Activated CD8-positive, alpha-beta memory T cell treated with anti-CD3 and anti-CD28 coated beads for 36 hours (primary cell): Measurements from ENCODE around the gene OMA1. TPM values are rescaled to one million over a fixed set of nuclear protein-coding genes. Genes with fewer than 3 reads are reported as not detected.
"Not testable (repeated sequence)": the region's sequence is repeated elsewhere in the genome, so short reads cannot be mapped to it uniquely, and the experiment has no call there.

Experiments used
- CTCF ChIA-PET: fragments of 350-600 bp; sonication (Branson Sonifier 250); formaldehyde crosslinking; loops from one replicate; lab custom pipeline; 2021; ENCODE audit warnings: antibody characterized with exemption; lab: Charles Lee
- POLR2A ChIA-PET: fragments of 350-600 bp; sonication (Branson Sonifier 250); formaldehyde crosslinking; loops from one replicate; lab custom pipeline; 2021; ENCODE audit warnings: antibody characterized with exemption; lab: Charles Lee
- total RNA-seq, 2 experiments: library from RNA; stranded (reverse); gene quantifications; one replicate each; pipeline ENCODE4 v1.2.3, GENCODE V29; 2021

OMA1 gene
- 10 to 100 TPM; 11.5 to 14.2 TPM for total RNA-seq

DNA sequence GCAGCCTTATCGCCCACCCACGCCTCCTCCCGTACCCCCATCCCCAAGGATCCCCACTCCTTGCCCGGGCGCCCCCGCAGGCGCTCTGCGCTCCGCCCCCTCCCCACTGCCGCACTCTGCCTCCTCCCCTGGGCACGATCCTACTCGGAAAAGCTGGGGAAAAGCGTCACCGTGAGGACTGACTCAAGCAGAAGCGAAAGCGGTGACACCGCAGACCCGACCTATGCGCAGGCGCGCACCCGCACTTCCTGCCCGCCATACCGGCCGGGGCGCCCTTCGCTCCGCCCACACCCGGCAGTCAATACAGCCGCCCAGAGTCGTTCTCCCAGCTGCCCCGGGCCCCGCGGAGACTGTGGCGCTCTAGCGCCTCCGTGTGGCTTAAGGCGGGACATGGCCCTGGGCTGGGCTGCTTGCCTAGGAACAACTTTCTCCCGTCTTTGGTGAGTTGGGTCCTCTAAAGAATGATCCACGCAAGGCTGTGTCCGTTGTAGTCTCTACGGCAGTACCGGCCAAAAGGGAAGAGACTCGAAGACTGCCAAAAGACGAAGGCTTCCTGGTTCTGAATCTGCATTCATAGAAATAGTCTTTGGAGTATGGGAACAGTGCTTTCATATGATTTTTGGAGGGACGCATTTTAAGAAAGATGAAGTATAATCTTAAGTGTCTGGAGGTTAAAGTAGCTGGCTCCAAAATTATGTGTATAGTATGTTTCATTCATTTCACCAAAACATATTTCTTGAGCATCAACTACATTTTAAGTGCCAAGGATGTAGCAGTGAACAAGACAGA, at the start of gene OMA1:
TSS of gene OMA1 (minus strand) at position 207 of the 789 bp plus-strand sequence. CDS start 7,432 bp downstream, outside the sequence.
- CTCF ChIA-PET: interaction anchor here (0.6 to 4.2 kb wide), 9 partner anchors 10 to 105 kb away, joined by 3 to 31 read pairs (median 4); no protein-coding TSS in a partner anchor
- POLR2A ChIA-PET: interaction anchor here (0.5 to 0.9 kb wide), 3 partner anchors 30 to 237 kb away, joined by 3 to 5 read pairs (median 4); partner anchors contain the start of gene JUN

- ChIA-PET POLR2A (no interaction called here), CTCF (no interaction called here)
These were observed 48.0 kb upstream of the OMA1 start for GRCh38 chr1:58594546-58594945.

- POLR2A ChIA-PET: no interaction called here
These were observed 46.1 kb upstream of the OMA1 start for GRCh38 chr1:58592522-58593134.

DNA sequence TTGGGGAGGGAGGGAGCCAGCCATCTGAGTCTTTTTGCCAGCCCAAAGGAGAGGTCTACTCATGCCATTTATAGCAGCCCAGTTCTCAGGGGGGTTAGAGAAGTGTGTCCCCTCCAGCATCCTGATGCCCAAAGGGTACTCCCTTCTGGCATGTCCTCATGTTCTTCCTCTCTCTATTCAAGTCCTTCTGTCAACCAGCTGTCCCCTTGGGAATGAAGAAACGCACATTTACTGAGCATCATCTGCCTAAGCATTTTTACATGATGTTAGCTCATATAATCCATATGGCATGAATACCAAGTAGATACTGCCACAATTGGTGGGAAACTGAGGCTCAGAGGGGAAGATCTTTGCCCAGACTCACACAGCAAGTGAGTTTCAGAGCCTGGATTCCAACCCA, 45.3 kb upstream of the OMA1 start:
- POLR2A ChIA-PET: no interaction called here
- CTCF ChIA-PET: no interaction called here

More at GRCh38 chr1:58592522-58593134, 46.1 kb upstream of the OMA1 start:
- CTCF ChIA-PET: no interaction called here

DNA sequence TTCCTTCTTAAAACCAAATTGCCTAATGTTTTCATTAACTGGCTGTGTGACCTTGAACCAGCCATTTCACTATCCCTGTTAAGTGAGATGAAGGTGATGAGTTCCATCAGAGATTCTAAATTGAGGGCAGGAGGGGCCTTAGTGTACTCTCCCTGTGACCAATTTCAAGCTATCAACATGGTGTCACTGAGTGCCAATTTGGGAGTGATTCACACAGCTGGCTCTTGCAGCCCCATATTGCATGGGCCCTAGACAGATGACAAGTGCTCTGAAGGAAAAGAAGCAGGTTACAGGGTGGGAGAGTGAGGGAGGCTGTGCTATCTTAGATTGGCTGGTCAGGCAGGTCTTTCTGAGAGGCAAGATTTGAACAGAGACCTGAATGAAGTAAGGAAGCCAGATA, 43.5 kb upstream of the OMA1 start:
- ChIA-PET CTCF (no interaction called here), POLR2A (no interaction called here)

GRCh38 chr1:58588396-58588795, 41.9 kb upstream of the OMA1 start:
- ChIA-PET POLR2A (no interaction called here), CTCF (no interaction called here)

GRCh38 chr1:58587667-58588066, 41.1 kb upstream of the OMA1 start:
- CTCF ChIA-PET: no interaction called here
- POLR2A ChIA-PET: no interaction called here

DNA sequence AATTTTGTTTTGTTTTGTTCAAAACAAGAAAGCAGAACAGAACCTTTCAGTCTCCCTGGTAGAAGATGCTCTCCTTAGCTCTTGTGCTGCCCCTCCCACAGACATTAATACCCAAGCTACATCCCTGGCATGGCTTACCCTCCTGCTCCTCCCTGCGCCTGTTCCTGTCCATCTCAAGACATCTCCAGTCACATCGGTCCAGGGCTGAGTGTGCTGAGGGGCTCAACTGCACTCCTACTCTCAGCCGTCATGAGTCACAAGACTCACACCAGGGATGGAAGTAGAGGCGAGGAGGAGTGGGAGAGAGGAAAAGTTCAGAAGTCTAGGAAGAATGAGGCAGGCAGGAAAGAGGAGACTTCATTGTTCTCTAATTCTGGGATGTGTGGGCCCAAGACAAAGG, 39.7 kb upstream of the OMA1 start:
- POLR2A ChIA-PET: no interaction called here

GRCh38 chr1:58585581-58586151, 39.1 kb upstream of the OMA1 start:
- POLR2A ChIA-PET: no interaction called here

More for the DNA sequence above, 39.7 kb upstream of the OMA1 start:
- CTCF ChIA-PET: no interaction called here

GRCh38 chr1:58585166-58585565, 38.6 kb upstream of the OMA1 start:
- ChIA-PET CTCF (no interaction called here), POLR2A (no interaction called here)

More at GRCh38 chr1:58585581-58586151, 39.1 kb upstream of the OMA1 start:
- CTCF ChIA-PET: no interaction called here

GRCh38 chr1:58584082-58584895, 37.8 kb upstream of the OMA1 start:
- CTCF ChIA-PET: interaction anchor here (1.1 kb wide), 1 partner anchor 12 kb away, joined by 4 read pairs; no protein-coding TSS in a partner anchor

DNA sequence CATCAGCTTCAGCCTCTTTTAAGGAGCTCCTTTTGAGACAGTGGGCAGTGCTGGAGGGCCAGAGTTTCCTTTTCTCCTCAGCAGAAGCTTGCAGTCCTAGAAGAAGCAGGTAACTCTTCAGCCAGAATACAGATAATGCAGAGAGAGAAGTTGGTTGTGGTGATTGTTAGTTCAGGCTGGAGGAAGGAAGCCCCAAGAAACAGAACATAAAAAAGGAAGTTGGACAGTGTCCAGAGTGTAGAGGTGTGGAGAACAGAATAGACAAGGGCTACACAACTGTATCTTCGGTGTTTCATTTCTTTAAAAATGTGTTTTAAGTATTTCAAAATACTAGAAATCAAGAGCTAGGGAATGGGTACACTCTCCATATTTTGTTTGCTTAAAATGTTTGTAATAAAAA, 37.0 kb upstream of the OMA1 start:
- POLR2A ChIA-PET: no interaction called here
- CTCF ChIA-PET: interaction anchor here (1.1 kb wide), 1 partner anchor 11 kb away, joined by 4 read pairs; no protein-coding TSS in a partner anchor

More at GRCh38 chr1:58584082-58584895, 37.8 kb upstream of the OMA1 start:
- POLR2A ChIA-PET: no interaction called here

DNA sequence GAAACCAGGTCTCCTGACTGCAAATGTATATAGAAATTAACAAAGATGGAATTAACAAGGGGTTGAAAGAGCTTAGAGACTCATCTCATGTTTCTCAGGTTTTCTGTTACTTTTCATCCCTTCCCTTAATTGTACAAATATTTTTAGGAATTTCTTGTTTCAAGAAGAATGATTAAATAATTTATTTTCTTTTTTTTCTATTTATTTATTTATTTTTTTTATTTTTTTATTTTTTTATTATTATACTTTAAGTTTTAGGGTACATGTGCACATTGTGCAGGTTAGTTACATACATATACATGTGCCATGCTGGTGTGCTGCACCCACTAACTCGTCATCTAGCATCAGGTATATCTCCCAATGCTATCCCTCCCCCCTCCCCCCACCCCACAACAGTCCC, 35.6 kb upstream of the OMA1 start:
- POLR2A ChIA-PET, CTCF ChIA-PET: not testable (repeated sequence)

DNA sequence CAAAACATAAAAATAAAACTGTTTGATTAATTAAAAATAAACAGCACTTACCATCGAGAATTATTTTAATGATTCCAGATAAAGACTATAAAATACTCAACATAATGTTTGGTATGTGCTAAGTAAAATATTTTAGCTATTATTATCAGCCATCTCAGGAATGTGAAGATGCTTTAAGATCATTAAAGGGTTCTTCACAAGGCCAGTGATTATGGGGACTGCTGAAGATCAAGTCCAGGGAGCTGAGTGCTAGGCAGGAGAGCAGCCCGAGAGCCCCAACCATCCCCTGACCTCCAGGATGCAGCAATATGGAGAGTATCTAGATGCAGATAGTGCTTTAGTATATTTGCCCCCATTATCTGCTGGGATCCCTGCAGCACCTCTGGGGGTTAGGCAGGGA, 35.1 kb upstream of the OMA1 start:
- ChIA-PET CTCF (no interaction called here), POLR2A (no interaction called here)

DNA sequence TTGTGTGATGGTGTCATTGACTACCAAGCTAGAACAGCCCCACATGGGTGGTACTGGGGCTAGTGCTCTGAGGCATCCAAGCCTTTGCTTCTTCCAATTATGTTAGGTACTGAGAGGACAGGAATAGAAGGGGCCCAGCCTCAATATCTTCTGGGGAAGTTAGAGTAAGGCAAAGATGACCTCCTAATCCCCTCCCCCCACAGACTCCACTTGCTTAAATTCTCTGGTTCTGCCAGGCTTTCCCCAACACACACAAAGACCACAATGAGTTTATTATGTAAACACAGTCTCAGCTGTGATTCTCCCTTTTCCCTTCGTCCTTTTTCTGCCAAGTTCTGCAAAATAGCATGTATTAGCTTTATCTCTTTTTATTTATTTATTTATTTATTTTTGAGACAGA, 33.7 kb upstream of the OMA1 start:
- ChIA-PET CTCF (no interaction called here), POLR2A (no interaction called here)

DNA sequence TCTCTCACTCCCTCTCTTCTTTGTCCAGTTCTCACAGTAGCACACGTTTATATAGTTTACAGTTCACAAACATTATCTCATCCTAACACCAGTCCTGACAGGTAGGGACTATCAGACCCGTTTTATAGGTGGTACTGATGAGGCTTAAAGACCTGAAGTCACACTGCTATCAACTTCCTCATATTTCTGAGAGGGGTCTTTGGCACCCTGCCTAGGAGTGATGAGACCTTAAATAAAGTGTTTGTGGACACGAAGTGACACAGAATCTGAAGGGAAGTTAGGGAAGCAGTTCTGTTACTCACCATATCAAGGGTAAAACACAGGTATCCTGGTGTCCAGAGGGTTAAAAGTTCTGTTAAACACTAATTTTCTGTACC, 31.1 kb upstream of the OMA1 start:
- ChIA-PET CTCF (interaction anchor here (1.1 kb wide), 1 partner anchor 62 kb away, joined by 4 read pairs; no protein-coding TSS in a partner anchor), POLR2A (no interaction called here)

GRCh38 chr1:58576727-58577653, 30.5 kb upstream of the OMA1 start, which contains the start of gene TACSTD2:
TACSTD2 (minus strand) TSS chr1:58577252; CDS start chr1:58577156, 96 bp downstream.
- POLR2A ChIA-PET: no interaction called here
- CTCF ChIA-PET: no interaction called here

DNA sequence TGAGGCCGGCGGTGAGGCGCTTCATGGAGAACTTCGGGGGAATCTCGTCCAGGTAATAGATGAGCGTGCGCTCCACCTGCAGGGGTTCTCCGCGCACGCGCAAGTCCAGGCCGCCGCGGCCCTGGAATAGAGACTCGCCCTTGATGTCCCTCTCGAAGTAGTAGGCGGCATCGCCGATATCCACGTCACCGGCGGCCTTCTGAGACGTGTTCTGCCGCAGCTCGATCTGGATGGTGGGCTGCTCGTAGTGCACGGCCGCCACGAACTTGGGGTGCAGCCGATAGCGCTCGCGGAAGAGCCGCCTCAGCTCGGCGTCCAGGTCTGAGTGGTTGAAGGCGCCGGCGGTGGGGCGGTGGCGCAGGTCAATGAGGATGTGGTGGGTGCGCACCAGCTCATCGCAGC, 29.8 kb upstream of the OMA1 start:
- ChIA-PET POLR2A (no interaction called here), CTCF (no interaction called here)
